Left ventricle myocardium inferior (tissue), 1 donor: ENCODE results near the gene FHIT. TPM values are rescaled to one million over a fixed set of nuclear protein-coding genes. Genes with fewer than 3 reads are reported as not detected.

Experiments used
- DNase-seq: peaks from one replicate; pipeline ENCODE4 v3.0.0-alpha.2; 2020
- H3K27ac ChIP-seq: fragments of 200-600 bp; replicated peaks from 2 replicates; pipeline ENCODE4 v1.8.0; 2021
- H3K27me3 ChIP-seq: fragments of 200-600 bp; 2 replicates; pipeline ENCODE4 v1.8.0; 2021; ENCODE audit warnings: low read depth
- H3K36me3 ChIP-seq: fragments of 200-600 bp; 2 replicates; pipeline ENCODE4 v1.8.0; 2021
- H3K4me1 ChIP-seq: fragments of 200-600 bp; 2 replicates; pipeline ENCODE4 v1.8.0; 2021
- H3K4me3 ChIP-seq: fragments of 200-600 bp; 2 replicates; pipeline ENCODE4 v1.8.0; 2021; ENCODE audit warnings: mild to moderate bottlenecking, moderate library complexity
- H3K9me3 ChIP-seq: fragments of 200-600 bp; replicated peaks from 2 replicates; pipeline ENCODE4 v1.8.0; 2021
- intact Hi-C: fragments of 100-400 bp; cut with micrococcal nuclease; formaldehyde crosslinking; loops from one replicate; pipeline ENCODE4 v1.11.0; 2022
- total RNA-seq: library from RNA; stranded (reverse); fragmentation: NEBNext Ultra II Directional; extraction: Animal tissue kit (Norgen Biotek cat#: 25700); gene quantifications from one replicate; pipeline ENCODE4 v1.2.1, GENCODE V29; 2021
- TF ChIP-seq, protein P1 (sequence below): fragments of 200-600 bp; IDR thresholded peaks from 2 replicates; pipeline ENCODE4 v1.8.0; 2021; ENCODE audit warnings: antibody characterized with exemption, mild to moderate bottlenecking, borderline replicate concordance
- donor health status: DM: no; HTN: yes; CAD: no; lungs with severe emphysema.

The FHIT gene
- total RNA-seq, 1 donor from 2014 or later, result 16.0 TPM

DNA sequence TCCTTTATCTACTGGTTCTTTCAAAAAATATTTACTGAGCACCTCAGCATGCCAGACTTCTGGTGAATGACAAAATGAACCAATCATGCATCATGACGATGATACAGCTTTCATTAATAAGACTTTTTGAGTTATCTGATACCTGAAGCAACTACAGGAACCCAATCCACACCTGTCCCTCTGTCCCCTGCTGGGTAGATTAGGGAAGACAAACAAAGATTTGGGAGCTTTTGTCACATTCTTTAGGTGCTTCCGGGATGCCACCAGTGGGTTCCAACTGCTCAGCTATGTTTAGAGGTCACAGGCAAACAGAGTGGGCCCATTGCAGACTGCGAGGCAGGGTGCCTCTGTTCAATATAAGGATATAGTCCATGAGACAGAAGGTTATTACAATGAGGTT is 1180.9 kb downstream of the FHIT start:
- intact Hi-C loops, result no loop called here
- DNase-seq, result no peak
- H3K36me3 ChIP-seq, result no peaks in the 10 kb centered on the region
- H3K27me3 ChIP-seq, result no peaks in the 10 kb centered on the region
- TF ChIP-seq, protein P1, sequence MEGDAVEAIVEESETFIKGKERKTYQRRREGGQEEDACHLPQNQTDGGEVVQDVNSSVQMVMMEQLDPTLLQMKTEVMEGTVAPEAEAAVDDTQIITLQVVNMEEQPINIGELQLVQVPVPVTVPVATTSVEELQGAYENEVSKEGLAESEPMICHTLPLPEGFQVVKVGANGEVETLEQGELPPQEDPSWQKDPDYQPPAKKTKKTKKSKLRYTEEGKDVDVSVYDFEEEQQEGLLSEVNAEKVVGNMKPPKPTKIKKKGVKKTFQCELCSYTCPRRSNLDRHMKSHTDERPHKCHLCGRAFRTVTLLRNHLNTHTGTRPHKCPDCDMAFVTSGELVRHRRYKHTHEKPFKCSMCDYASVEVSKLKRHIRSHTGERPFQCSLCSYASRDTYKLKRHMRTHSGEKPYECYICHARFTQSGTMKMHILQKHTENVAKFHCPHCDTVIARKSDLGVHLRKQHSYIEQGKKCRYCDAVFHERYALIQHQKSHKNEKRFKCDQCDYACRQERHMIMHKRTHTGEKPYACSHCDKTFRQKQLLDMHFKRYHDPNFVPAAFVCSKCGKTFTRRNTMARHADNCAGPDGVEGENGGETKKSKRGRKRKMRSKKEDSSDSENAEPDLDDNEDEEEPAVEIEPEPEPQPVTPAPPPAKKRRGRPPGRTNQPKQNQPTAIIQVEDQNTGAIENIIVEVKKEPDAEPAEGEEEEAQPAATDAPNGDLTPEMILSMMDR, result no peak
- no peak overlapping the region for H3K27ac ChIP-seq
- no peak overlapping the region for H3K4me3 ChIP-seq
- peaks cover 5% of the 10 kb centered on the region for H3K4me1 ChIP-seq
- H3K9me3 ChIP-seq, result no peaks in the 10 kb centered on the region

DNA sequence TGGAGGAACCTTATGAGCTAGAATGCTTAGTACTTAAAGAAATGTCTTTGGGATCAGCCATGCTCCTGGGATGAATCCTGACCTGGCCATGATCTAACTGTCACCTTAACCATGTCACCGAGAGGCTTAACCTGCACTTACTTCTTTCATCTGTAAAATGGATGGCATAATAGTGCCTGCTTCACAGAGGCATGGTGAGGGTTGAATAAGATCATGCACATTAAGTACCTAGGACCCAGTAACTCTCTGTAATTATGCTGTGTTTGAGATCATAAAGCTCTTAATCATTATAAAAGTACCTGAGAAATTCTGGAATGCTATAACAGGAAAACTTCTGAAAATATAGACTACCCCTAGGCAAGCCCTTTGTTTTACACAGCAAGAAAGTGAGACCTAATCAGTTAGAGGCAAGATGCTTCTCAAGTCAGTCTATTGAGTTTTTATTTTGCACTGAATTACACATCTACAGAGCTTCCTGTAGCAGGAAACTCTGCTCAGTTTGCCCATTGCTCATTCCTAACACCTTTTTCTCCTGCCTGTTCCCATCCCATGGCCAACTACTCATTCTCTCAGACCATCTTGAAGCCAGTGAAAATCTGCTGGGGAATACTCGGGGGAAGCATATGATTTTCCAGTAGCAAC is 1185.9 kb downstream of the FHIT start:
- no peaks in the 10 kb centered on the region for H3K9me3 ChIP-seq
- intact Hi-C loops, result no loop called here
- no peaks in the 10 kb centered on the region for H3K4me1 ChIP-seq
- TF ChIP-seq, protein P1, result no peak
- H3K27ac ChIP-seq, result no peak overlapping the region
- no peaks in the 10 kb centered on the region for H3K36me3 ChIP-seq
- no peak for DNase-seq
- H3K27me3 ChIP-seq, result no peaks in the 10 kb centered on the region
- H3K4me3 ChIP-seq, result no peak overlapping the region

DNA sequence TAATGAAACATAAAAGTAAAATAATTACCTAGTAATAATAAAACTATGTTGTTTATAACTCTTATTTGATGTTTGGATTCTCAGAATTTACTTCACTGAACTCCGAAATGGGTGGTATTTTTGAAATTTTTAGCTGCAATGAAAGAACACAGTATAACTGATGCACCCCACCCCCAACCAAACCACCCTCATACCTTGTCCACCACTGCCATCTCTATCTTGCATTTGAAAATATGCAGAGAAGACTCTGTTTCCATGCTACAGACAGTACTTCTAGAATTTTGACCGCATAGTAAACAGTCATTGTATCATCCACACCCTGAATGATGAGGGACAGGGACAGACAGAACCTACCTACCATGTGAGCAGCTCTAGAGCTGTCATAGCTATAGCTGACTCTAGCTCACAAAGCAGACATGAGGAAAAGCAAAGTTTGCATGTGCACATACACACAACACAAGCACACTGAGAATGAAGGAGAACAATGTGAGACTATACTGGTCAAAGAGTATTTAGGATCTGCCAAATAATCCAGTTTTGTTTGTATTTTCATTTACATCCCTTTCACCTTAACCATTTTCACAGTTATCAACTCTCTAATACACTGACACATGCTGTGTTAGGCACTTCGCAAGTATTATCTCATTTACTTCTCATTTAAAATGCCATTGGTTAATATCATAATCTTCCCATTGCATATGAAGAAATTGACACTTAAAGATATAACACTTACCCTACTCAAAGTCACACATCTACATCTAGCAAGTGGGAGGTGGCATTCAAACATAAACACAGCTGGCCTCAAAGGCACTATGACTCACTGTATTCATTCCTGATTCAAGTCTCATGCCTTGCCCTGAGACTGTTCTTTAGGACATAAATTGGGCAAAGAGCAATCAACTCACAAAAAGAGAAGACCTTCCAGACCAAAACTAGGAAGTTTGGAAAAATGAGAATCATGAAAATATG is 1186.8 kb downstream of the FHIT start:
- H3K9me3 ChIP-seq, result no peaks in the 10 kb centered on the region
- DNase-seq, result no peak
- H3K4me3 ChIP-seq, result no peak overlapping the region
- no peaks in the 10 kb centered on the region for H3K36me3 ChIP-seq
- no peaks in the 10 kb centered on the region for H3K4me1 ChIP-seq
- H3K27me3 ChIP-seq, result no peaks in the 10 kb centered on the region
- TF ChIP-seq, protein P1, result no peak
- no peak overlapping the region for H3K27ac ChIP-seq
- intact Hi-C loops, result no loop called here

DNA sequence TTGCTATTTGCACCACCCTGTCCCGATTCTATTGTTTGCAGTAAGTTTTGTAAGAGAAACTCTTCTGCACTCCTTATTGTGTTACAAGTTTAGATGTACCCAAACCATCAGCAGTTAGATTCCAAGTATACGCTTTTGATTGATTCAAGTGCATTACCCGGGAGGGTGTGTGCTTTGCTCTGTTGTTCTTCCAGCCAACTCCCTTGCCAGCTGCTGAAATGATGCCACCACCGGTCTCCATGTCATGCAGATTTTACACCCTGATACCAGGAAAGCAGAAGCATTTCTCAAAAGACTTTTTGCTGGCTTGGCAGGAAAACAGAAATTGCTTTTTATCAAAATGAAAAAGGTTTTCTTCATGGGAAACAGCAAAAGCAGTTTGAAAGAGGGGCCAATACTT is 1194.8 kb downstream of the FHIT start:
- peaks cover 11% of the 10 kb centered on the region for H3K4me1 ChIP-seq
- H3K27me3 ChIP-seq, result no peaks in the 10 kb centered on the region
- no peak overlapping the region for H3K27ac ChIP-seq
- no peak overlapping the region for H3K4me3 ChIP-seq
- DNase-seq, result no peak
- H3K9me3 ChIP-seq, result peaks cover 9% of the 10 kb centered on the region
- intact Hi-C loops, result no loop called here
- TF ChIP-seq, protein P1, result no peak
- H3K36me3 ChIP-seq, result no peaks in the 10 kb centered on the region

DNA sequence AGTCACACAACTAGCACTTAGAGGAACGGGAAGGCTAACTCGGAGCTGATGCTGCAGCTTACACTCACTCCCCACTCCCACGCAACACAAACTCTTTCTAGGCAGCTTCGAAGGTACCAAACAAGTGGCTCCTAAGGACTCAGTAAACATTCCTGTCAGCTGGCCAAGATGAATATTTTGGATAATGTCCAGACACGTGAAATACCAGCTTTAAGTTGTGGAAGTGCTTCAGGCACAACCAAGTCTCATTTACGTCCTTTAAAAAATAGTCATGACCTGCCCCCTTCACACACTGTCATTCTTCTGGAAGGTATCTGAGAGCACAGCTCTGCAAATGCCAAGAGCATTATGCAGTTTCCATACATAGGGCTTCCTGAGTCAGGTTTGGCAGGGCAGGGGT is 1195.5 kb downstream of the FHIT start:
- no peaks in the 10 kb centered on the region for H3K27me3 ChIP-seq
- H3K36me3 ChIP-seq, result no peaks in the 10 kb centered on the region
- no peak for DNase-seq
- intact Hi-C loops, result no loop called here
- no peak overlapping the region for H3K27ac ChIP-seq
- H3K9me3 ChIP-seq, result peaks cover 9% of the 10 kb centered on the region
- H3K4me1 ChIP-seq, result peaks cover 11% of the 10 kb centered on the region
- TF ChIP-seq, protein P1, result no peak
- H3K4me3 ChIP-seq, result no peak overlapping the region
